ENCODE data around the gene FNBP1L.
"Not testable (repeated sequence)": the region's sequence is repeated elsewhere in the genome, so short reads cannot be mapped to it uniquely, and the experiment has no call there.

The FNBP1L gene

GRCh38 chr1:93588955-93589354 lies 141.0 kb downstream of the FNBP1L start:
- no peak overlapping the region for H3K4me3 ChIP-seq (ENCODE audit: low read depth, low read length)
- no peak for TF ChIP-seq CTCF (IDR thresholded peaks at IDR 0.05; ENCODE audit: low read depth, low read length)

GRCh38 chr1:93591291-93591675 lies 143.4 kb downstream of the FNBP1L start:
- H3K4me3 ChIP-seq (ENCODE audit: low read depth, low read length), result not testable (repeated sequence)

- no peak for TF ChIP-seq CTCF (IDR thresholded peaks at IDR 0.05; ENCODE audit: low read depth, low read length)
- no peak overlapping the region for H3K4me3 ChIP-seq (ENCODE audit: low read depth, low read length)
Measured at GRCh38 chr1:93591676-93592550, 144.0 kb downstream of the FNBP1L start.

GRCh38 chr1:93592551-93592949 lies 144.6 kb downstream of the FNBP1L start:
- no peak overlapping the region for H3K4me3 ChIP-seq (ENCODE audit: low read depth, low read length)

GRCh38 chr1:93593854-93594602 lies 146.1 kb downstream of the FNBP1L start:
- H3K4me3 ChIP-seq (ENCODE audit: low read depth, low read length), result no peak overlapping the region

More at GRCh38 chr1:93592551-93592949, 144.6 kb downstream of the FNBP1L start:
- TF ChIP-seq CTCF (IDR thresholded peaks at IDR 0.05; ENCODE audit: low read depth, low read length), result no peak

GRCh38 chr1:93594603-93594880 lies 146.6 kb downstream of the FNBP1L start:
- no peak overlapping the region for H3K4me3 ChIP-seq (ENCODE audit: low read depth, low read length)
- no peak for TF ChIP-seq CTCF (IDR thresholded peaks at IDR 0.05; ENCODE audit: low read depth, low read length)

More at GRCh38 chr1:93593854-93594602, 146.1 kb downstream of the FNBP1L start:
- TF ChIP-seq CTCF (IDR thresholded peaks at IDR 0.05; ENCODE audit: low read depth, low read length), result no peak

- no peak overlapping the region for H3K4me3 ChIP-seq (ENCODE audit: low read depth, low read length)
- no peak for TF ChIP-seq CTCF (IDR thresholded peaks at IDR 0.05; ENCODE audit: low read depth, low read length)
Measured at GRCh38 chr1:93595266-93595665, 147.3 kb downstream of the FNBP1L start.
